GM19438 (cell line): ENCODE results near the gene AFAP1.

Experiments
- ATAC-seq: cut with Tn5 transposase; IDR thresholded peaks from one replicate; pipeline ENCODE4 v1.9.1; 2021; ENCODE audit warnings: low read depth; ENCODE audit not compliant: unreplicated experiment

The AFAP1 gene

GRCh38 chr4:7734651-7735260 is 204.9 kb downstream of the AFAP1 start:
- no peak for ATAC-seq

GRCh38 chr4:7733801-7734650 is 205.6 kb downstream of the AFAP1 start:
- ATAC-seq, result no peak

- ATAC-seq, result no peak
Observed at GRCh38 chr4:7733201-7733600, 206.5 kb downstream of the AFAP1 start.

- ATAC-seq, result no peak
Observed at GRCh38 chr4:7732263-7732662, 207.4 kb downstream of the AFAP1 start.

- ATAC-seq, result no peak
Observed at GRCh38 chr4:7731437-7731836, 208.2 kb downstream of the AFAP1 start.

GRCh38 chr4:7727749-7728148 is 211.9 kb downstream of the AFAP1 start:
- no peak for ATAC-seq

- ATAC-seq, result no peak
Observed at GRCh38 chr4:7726665-7727413, 212.8 kb downstream of the AFAP1 start.

- ATAC-seq, result no peak
Observed at GRCh38 chr4:7725951-7726350, 213.7 kb downstream of the AFAP1 start.

GRCh38 chr4:7723625-7724024 is 216.0 kb downstream of the AFAP1 start:
- ATAC-seq, result no peak

GRCh38 chr4:7722766-7723387 is 216.8 kb downstream of the AFAP1 start:
- ATAC-seq, result no peak

- ATAC-seq, result no peak
Observed at GRCh38 chr4:7721984-7722551, 217.6 kb downstream of the AFAP1 start.

GRCh38 chr4:7719354-7720174 is 220.1 kb downstream of the AFAP1 start:
- ATAC-seq, result no peak

- no peak for ATAC-seq
Observed at GRCh38 chr4:7717946-7718490, 221.6 kb downstream of the AFAP1 start.

GRCh38 chr4:7717161-7717560 is 222.5 kb downstream of the AFAP1 start:
- ATAC-seq, result no peak

- ATAC-seq, result no peak
Observed at GRCh38 chr4:7716010-7716721, 223.5 kb downstream of the AFAP1 start.

GRCh38 chr4:7715271-7716009 is 224.2 kb downstream of the AFAP1 start:
- ATAC-seq, result no peak

- ATAC-seq, result no peak
Observed at GRCh38 chr4:7714738-7715137, 224.9 kb downstream of the AFAP1 start.

- no peak for ATAC-seq
Observed at GRCh38 chr4:7714176-7714575, 225.5 kb downstream of the AFAP1 start.
